ENCODE results near the gene TRUB1. TPM values are rescaled to one million over a fixed set of nuclear protein-coding genes. Genes with fewer than 3 reads are reported as not detected.

TRUB1 gene
- total RNA-seq, 2 experiments from 2014 or later: 18.7 to 25.1 TPM

DNA sequence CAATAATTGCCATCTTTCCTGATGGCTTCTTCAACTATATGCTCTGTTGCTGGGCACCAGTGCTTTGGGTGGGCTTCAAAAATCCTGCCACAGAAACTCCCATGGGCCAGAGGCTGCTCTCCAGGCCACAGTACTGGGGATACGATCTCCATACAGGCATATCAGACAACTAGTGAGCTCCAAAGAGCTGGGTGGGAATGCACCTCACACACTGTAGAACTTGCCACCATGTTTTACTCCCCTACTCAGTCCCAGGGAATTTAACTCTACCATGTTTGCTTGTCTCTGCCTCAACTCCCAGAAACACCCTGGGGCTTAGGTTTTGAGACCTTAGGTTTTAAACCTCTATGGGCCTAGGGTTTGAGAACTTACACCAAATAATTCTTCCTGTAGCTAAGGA is 20.5 kb upstream of the TRUB1 start:
- H3K36me3 ChIP-seq (ENCODE audit: insufficient read depth, low read length): no peaks in the 10 kb centered on the region
- intact Hi-C loops (cut with micrococcal nuclease; ENCODE audit: unreplicated experiment): no loop called here
- no peak for DNase-seq (ENCODE audit: low spot score)
- H3K79me2 ChIP-seq (ENCODE audit: insufficient read depth, low read depth, low read length): no peaks in the 10 kb centered on the region
- H3K27ac ChIP-seq (ENCODE audit: low read depth, low read length, poor library complexity, severe bottlenecking): no peak overlapping the region
- no peaks in the 10 kb centered on the region for H3K9me2 ChIP-seq (ENCODE audit: insufficient read depth, low read length)
- H3K9me3 ChIP-seq (ENCODE audit: low read length): no peaks in the 10 kb centered on the region
- CTCF ChIA-PET (ENCODE audit: unreplicated experiment): no interaction called here
- no peak overlapping the region for H3K4me3 ChIP-seq (ENCODE audit: low read depth, low read length, poor library complexity, severe bottlenecking)
- no TSS peak for BruUV-seq (replicated peaks)
- H3K4me1 ChIP-seq (ENCODE audit: insufficient read depth, low read length, poor library complexity, severe bottlenecking): no peaks in the 10 kb centered on the region
- no peak overlapping the region for H2AFZ ChIP-seq (ENCODE audit: low read length)
- no peaks in the 10 kb centered on the region for H4K20me1 ChIP-seq (ENCODE audit: insufficient read depth, low read length)
- H3K4me2 ChIP-seq (ENCODE audit: low read length): no peak overlapping the region
- no peak for TF ChIP-seq EZH2phosphoT487 (IDR thresholded peaks at IDR 0.05; ENCODE audit: borderline replicate concordance, low read depth, low read length)
- TF ChIP-seq, protein P1, sequence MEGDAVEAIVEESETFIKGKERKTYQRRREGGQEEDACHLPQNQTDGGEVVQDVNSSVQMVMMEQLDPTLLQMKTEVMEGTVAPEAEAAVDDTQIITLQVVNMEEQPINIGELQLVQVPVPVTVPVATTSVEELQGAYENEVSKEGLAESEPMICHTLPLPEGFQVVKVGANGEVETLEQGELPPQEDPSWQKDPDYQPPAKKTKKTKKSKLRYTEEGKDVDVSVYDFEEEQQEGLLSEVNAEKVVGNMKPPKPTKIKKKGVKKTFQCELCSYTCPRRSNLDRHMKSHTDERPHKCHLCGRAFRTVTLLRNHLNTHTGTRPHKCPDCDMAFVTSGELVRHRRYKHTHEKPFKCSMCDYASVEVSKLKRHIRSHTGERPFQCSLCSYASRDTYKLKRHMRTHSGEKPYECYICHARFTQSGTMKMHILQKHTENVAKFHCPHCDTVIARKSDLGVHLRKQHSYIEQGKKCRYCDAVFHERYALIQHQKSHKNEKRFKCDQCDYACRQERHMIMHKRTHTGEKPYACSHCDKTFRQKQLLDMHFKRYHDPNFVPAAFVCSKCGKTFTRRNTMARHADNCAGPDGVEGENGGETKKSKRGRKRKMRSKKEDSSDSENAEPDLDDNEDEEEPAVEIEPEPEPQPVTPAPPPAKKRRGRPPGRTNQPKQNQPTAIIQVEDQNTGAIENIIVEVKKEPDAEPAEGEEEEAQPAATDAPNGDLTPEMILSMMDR (conservative IDR thresholded peaks at IDR 0.05; ENCODE audit: low read length): no peak
- POLR2A ChIA-PET: interaction anchor here (0.6 to 1.1 kb wide), 5 partner anchors 9 to 1959 kb away, joined by 3 read pairs; no protein-coding TSS in a partner anchor

DNA sequence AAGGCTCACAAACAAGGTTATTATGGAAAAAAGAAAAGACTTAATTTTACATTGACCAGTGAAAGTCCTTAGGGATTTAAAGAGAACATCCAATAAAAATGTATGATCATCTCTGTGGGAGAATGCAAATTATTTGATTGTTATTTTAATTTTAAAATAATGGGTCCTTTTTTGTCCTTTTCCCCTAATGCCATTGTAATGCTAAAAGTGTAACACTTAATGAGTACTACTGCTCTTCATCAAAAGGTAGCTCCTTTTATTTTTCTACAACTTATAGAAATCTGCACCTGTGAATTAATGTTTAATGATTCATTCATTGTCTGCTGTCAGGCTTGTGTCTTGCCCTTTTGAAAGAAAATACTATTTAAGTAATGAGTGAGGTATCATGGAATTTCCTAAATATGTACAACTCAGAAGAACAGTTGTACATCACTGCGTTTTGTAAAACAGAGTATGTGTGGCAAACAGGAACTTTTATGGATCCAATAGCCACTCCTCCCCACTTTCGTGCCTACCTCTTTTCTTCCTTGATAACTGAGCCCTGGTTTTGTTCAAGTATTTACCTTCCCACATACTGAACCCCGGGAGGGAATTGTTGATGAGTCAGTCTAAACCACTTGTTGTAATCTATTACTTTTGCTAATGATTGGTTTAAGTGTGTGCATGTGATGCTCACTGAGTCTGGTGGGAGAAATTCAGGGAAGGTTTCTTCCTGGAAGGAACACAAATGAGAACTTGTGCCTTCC is 19.9 kb upstream of the TRUB1 start:
- ChIA-PET POLR2A (interaction anchor here (0.5 to 1.1 kb wide), 4 partner anchors 16 to 1959 kb away, joined by 3 read pairs; no protein-coding TSS in a partner anchor), CTCF (ENCODE audit: unreplicated experiment) (no interaction called here)
- H4K20me1 ChIP-seq (ENCODE audit: insufficient read depth, low read length): no peaks in the 10 kb centered on the region
- BruUV-seq (replicated peaks): no TSS peak
- H3K36me3 ChIP-seq (ENCODE audit: insufficient read depth, low read length): no peaks in the 10 kb centered on the region
- H2AFZ ChIP-seq (ENCODE audit: low read length): no peak overlapping the region
- TF ChIP-seq, protein P1 (conservative IDR thresholded peaks at IDR 0.05; ENCODE audit: low read length): no peak
- TF ChIP-seq EZH2phosphoT487 (IDR thresholded peaks at IDR 0.05; ENCODE audit: borderline replicate concordance, low read depth, low read length): no peak
- H3K4me2 ChIP-seq (ENCODE audit: low read length): no peak overlapping the region
- H3K4me3 ChIP-seq (ENCODE audit: low read depth, low read length, poor library complexity, severe bottlenecking): no peak overlapping the region
- no peaks in the 10 kb centered on the region for H3K9me3 ChIP-seq (ENCODE audit: low read length)
- H3K9me2 ChIP-seq (ENCODE audit: insufficient read depth, low read length): no peaks in the 10 kb centered on the region
- no peak overlapping the region for H3K27ac ChIP-seq (ENCODE audit: low read depth, low read length, poor library complexity, severe bottlenecking)
- H3K4me1 ChIP-seq (ENCODE audit: insufficient read depth, low read length, poor library complexity, severe bottlenecking): no peaks in the 10 kb centered on the region
- no peak for DNase-seq (ENCODE audit: low spot score)
- no peaks in the 10 kb centered on the region for H3K79me2 ChIP-seq (ENCODE audit: insufficient read depth, low read depth, low read length)
- intact Hi-C loops (cut with micrococcal nuclease; ENCODE audit: unreplicated experiment): no loop called here

DNA sequence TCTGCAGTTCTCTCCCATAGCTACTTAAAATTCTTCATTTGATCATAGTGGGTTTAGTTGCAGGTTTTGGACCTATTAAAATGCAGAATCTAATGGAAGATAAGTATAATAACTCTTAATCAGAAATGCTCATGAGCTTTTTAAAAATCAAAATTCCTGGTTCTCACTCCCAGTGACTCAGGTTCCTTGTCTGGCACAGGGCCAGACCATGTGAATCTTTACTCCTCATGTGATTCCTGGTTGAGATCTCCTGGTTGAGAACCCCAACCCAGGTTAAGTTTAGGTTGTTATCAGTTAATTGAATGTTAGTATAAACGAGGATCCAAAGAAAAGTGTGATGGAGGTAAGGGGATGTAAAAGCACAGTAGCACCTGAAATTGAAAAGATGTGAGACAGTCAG is 17.5 kb upstream of the TRUB1 start:
- BruUV-seq (replicated peaks): no TSS peak
- no peak for DNase-seq (ENCODE audit: low spot score)
- no peaks in the 10 kb centered on the region for H3K79me2 ChIP-seq (ENCODE audit: insufficient read depth, low read depth, low read length)
- no peak overlapping the region for H3K4me3 ChIP-seq (ENCODE audit: low read depth, low read length, poor library complexity, severe bottlenecking)
- CTCF ChIA-PET (ENCODE audit: unreplicated experiment): no interaction called here
- no peaks in the 10 kb centered on the region for H3K4me1 ChIP-seq (ENCODE audit: insufficient read depth, low read length, poor library complexity, severe bottlenecking)
- POLR2A ChIA-PET: interaction anchor here (1.4 kb wide), 1 partner anchor 17 kb away, joined by 5 read pairs; the partner anchor contains the start of gene TRUB1
- H2AFZ ChIP-seq (ENCODE audit: low read length): no peak overlapping the region
- H3K4me2 ChIP-seq (ENCODE audit: low read length): no peak overlapping the region
- TF ChIP-seq, protein P1 (conservative IDR thresholded peaks at IDR 0.05; ENCODE audit: low read length): no peak
- no peak for TF ChIP-seq EZH2phosphoT487 (IDR thresholded peaks at IDR 0.05; ENCODE audit: borderline replicate concordance, low read depth, low read length)
- H3K9me2 ChIP-seq (ENCODE audit: insufficient read depth, low read length): no peaks in the 10 kb centered on the region
- H3K27ac ChIP-seq (ENCODE audit: low read depth, low read length, poor library complexity, severe bottlenecking): no peak overlapping the region
- H3K9me3 ChIP-seq (ENCODE audit: low read length): no peaks in the 10 kb centered on the region
- intact Hi-C loops (cut with micrococcal nuclease; ENCODE audit: unreplicated experiment): no loop called here
- no peaks in the 10 kb centered on the region for H4K20me1 ChIP-seq (ENCODE audit: insufficient read depth, low read length)
- H3K36me3 ChIP-seq (ENCODE audit: insufficient read depth, low read length): no peaks in the 10 kb centered on the region

All from OCI-LY7 (cell line).